Bronchial epithelial cell (primary cell): ENCODE measurements around the gene CDK14. TPM values are rescaled to one million over a fixed set of nuclear protein-coding genes. Genes with fewer than 3 reads are reported as not detected.

Source experiments
- DNase-seq: peaks from one replicate; pipeline ENCODE4 v3.0.0-alpha.2; 2010; ENCODE audit warnings: low read depth
- FAIRE-seq: peaks from 2 replicates; lab custom pipeline; 2011; peaks lifted over from hg19 to GRCh38; lab: Jason Lieb, UNC
- H3K27me3 ChIP-seq: 2 replicates; pipeline ENCODE4 v1.5.1; 2011; ENCODE audit warnings: low read length; ENCODE audit not compliant: control insufficient read depth, insufficient read depth
- H3K36me3 ChIP-seq: 2 replicates; pipeline ENCODE4 v1.5.1; 2011; ENCODE audit warnings: low read length; ENCODE audit not compliant: control insufficient read depth, insufficient read depth
- H3K4me3 ChIP-seq: 2 replicates; pipeline ENCODE4 v1.5.1; 2011; ENCODE audit warnings: mild to moderate bottlenecking, low read depth, low read length, control low read depth
- total RNA-seq: library from RNA; depleted of rRNA; stranded (reverse); fragments of >200 nt; gene quantifications from 2 replicates; pipeline ENCODE4 v1.2.1, GENCODE V29; 2014
- TF ChIP-seq, protein P1 (sequence below): IDR thresholded peaks from 2 replicates; pipeline ENCODE4 v1.5.1; 2011; ENCODE audit warnings: mild to moderate bottlenecking, moderate library complexity, low read length, control low read depth, inconsistent platforms; ENCODE audit not compliant: insufficient read depth, severe bottlenecking

Gene CDK14
- total RNA-seq, 1 donor from 2014 or later: 8.7 TPM

DNA sequence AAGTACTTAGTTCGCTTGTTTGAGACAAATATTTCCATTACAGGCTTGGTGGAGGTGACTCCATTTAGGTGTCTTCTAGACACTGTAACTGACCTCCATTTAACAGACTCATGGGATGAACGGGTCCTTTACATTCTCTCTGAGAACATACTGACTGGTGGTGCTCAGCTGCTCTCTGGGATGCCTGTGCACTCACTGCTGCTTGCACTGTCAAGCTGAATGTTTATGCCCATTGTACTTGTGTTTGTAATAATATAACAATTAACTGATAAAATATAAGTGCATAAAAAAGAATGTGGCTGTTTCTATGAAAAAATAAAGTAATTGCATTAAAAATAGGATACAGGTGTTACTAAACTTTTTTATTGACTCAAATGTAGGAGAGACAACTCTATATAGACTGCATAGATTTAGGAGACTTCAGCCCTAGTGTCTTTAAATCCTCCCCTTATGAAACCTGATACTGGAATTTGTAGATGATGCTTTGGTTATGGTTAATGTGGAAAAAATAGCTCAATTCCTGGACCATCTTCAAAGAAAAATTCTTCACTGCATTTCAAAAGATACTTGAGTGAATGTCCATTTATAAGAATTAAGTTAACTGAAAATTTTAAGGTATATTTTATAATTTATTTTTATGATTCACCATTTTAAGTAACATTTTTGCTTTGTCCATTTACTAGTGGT is 85.4 kb downstream of the CDK14 start:
- FAIRE-seq: no peak
- H3K4me3 ChIP-seq: no peak overlapping the region
- no peaks in the 10 kb centered on the region for H3K36me3 ChIP-seq
- TF ChIP-seq, protein P1, sequence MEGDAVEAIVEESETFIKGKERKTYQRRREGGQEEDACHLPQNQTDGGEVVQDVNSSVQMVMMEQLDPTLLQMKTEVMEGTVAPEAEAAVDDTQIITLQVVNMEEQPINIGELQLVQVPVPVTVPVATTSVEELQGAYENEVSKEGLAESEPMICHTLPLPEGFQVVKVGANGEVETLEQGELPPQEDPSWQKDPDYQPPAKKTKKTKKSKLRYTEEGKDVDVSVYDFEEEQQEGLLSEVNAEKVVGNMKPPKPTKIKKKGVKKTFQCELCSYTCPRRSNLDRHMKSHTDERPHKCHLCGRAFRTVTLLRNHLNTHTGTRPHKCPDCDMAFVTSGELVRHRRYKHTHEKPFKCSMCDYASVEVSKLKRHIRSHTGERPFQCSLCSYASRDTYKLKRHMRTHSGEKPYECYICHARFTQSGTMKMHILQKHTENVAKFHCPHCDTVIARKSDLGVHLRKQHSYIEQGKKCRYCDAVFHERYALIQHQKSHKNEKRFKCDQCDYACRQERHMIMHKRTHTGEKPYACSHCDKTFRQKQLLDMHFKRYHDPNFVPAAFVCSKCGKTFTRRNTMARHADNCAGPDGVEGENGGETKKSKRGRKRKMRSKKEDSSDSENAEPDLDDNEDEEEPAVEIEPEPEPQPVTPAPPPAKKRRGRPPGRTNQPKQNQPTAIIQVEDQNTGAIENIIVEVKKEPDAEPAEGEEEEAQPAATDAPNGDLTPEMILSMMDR: no peak
- DNase-seq: no peak
- H3K27me3 ChIP-seq: no peaks in the 10 kb centered on the region

DNA sequence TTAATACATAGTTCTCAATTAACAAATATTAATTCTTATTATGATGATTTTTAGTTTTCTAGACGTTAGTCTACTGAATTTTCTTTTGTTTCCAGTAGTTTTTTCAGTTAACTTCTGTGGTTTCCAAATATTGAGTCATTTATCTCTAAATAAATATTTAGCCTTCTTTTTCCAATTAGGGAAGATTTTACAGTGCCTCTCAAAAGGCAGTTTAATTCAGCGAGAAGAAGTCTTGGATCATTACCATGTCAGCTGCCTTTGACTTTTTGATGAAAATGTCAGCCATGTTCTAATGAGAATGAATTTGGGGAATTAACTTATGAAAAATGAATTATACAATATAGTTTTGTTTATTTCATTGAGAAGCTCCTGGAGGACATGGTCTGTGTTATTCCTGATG is 90.0 kb downstream of the CDK14 start:
- DNase-seq: no peak
- Histone ChIP-seq H3K27me3 (no peaks in the 10 kb centered on the region), H3K36me3 (no peaks in the 10 kb centered on the region), H3K4me3 (no peak overlapping the region)
- TF ChIP-seq, protein P1: no peak
- FAIRE-seq: no peak

DNA sequence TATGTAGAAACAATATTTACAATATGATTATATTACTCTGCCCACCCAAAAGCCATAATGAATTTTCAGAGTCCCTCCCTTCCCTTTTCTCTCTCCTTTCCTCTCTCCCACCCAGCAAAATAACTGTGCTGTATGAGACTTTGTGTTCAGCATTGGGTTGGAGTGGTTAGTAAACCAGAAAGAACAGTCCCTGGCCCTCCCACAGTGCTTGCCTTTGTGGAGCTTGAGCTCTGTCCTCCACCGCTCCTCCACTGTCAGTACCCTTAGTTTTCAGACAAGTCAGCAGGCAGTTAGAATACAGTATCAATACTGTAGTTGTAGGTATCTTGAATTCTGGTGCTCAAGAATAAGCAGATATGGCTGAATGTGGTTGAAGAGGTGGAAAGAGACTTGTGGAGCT is 92.7 kb downstream of the CDK14 start:
- no peak for FAIRE-seq
- no peak for DNase-seq
- TF ChIP-seq, protein P1: no peak
- no peaks in the 10 kb centered on the region for H3K36me3 ChIP-seq
- H3K4me3 ChIP-seq: no peak overlapping the region
- H3K27me3 ChIP-seq: no peaks in the 10 kb centered on the region

DNA sequence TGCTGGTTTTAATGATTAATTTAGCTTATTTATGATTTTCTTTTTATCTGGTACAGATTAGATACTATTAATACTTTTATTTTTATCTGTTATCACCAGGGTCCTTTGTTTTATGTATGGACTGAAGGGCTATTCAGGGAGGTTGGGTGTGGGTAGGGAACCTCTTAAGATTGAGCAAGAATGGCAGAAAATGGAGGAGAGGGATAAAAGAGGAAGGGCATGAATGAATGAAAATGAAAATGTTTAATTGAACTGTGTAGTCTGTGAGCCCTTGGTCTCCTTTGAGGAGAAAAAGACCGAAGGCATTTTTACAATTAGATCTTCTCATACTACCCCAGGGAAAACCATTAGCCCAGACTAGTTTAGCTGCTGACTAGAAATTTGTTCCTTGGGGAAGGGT is 93.1 kb downstream of the CDK14 start:
- DNase-seq (no peak), FAIRE-seq (no peak)
- Histone ChIP-seq H3K4me3 (no peak overlapping the region), H3K36me3 (no peaks in the 10 kb centered on the region), H3K27me3 (no peaks in the 10 kb centered on the region)
- TF ChIP-seq, protein P1: no peak

DNA sequence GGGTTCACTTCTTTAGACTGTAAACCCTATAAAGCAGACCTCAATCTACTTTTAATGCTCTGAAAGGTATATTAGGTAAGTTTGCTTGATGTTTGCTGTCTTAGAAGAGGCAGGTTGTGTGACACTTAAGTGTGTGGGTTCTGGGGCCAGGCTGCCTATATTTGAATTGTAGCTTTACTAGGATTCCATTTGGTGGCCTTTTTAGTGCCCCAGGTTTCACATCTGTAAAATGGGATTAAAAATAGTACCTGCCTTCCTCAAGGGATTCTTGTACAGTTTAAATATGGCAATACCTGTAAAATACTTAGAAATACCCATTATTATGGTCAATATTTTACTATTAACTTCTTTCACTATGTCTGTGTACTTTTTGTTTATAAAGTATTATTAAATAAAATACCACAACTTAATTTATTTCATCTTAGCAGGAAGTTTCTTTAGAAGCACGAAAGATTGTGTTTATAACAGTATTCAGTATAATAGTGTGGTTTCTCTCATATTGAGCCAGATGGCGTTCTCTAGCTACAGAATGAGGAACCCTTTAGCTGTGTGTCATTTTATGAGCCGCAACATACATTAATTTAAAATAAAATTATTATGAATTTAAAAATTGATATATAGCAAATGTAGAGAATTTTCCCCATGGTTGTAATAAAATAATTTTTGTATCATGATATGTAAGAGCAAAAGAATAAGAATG is 94.2 kb downstream of the CDK14 start:
- DNase-seq (no peak), FAIRE-seq (no peak)
- Histone ChIP-seq H3K36me3 (no peaks in the 10 kb centered on the region), H3K27me3 (no peaks in the 10 kb centered on the region), H3K4me3 (no peak overlapping the region)
- TF ChIP-seq, protein P1: no peak
